K562 (cell line): ENCODE measurements around the gene SYMPK. TPM values are rescaled to one million over a fixed set of nuclear protein-coding genes. Genes with fewer than 3 reads are reported as not detected.
A peak's percentile ranks its signal among the peaks of the same experiment; 100 is the strongest.

Experiments
- CHD1 ChIP-seq: fragments of 200-600 bp; sonication (generic); IDR thresholded peaks from one replicate; pipeline ENCODE4 v1.6.1; 2012; ENCODE audit warnings: mild to moderate bottlenecking, moderate library complexity, low read length, inconsistent platforms
- DIDO1 ChIP-seq: fragments of 450-650 bp; IDR thresholded peaks from 2 replicates; pipeline ENCODE4 v1.6.1; 2016; ENCODE audit warnings: low read depth, missing biosample characterization, missing genetic modification characterization
- ESRRA ChIP-seq: fragments of 450-650 bp; IDR thresholded peaks from 2 replicates; pipeline ENCODE4 v1.6.1; 2014; ENCODE audit warnings: low read depth, mild to moderate bottlenecking, moderate library complexity, borderline replicate concordance
- GATA2 ChIP-seq: sonication (generic); formaldehyde crosslinking; IDR thresholded peaks from 2 replicates; pipeline ENCODE4 v1.4.0; 2020; ENCODE audit warnings: mild to moderate bottlenecking, missing genetic modification reagents
- GMEB1 ChIP-seq: fragments of 250-450 bp; sonication (Bioruptor Pico); IDR thresholded peaks from 2 replicates; pipeline ENCODE4 v1.4.0; 2020; ENCODE audit warnings: mild to moderate bottlenecking
- LARP7 ChIP-seq: fragments of 450-650 bp; IDR thresholded peaks from 2 replicates; pipeline ENCODE4 v1.6.1; 2016
- MYC ChIP-seq, 2 experiments: fragments of 250-450 bp in 1 of 2; sonication (Bioruptor Pico) in 1 of 2; IDR thresholded peaks; 2 replicates each; pipeline versions ENCODE4 v1.5.1 to v1.6.1; 2012 to 2021; ENCODE audit warnings: low read depth in 2 of 2, borderline replicate concordance in 1 of 2, improper control_type of control experiment in 1 of 2, low read length in 1 of 2, mild to moderate bottlenecking in 1 of 2, moderate library complexity in 1 of 2
- NFE2L1 ChIP-seq: fragments of 450-650 bp; IDR thresholded peaks from 2 replicates; pipeline ENCODE4 v1.6.1; 2016; ENCODE audit warnings: missing genetic modification characterization, low read depth, mild to moderate bottlenecking, missing compliant biosample characterization, moderate library complexity, borderline replicate concordance
- NFRKB ChIP-seq: fragments of 450-650 bp; IDR thresholded peaks from 2 replicates; pipeline ENCODE4 v1.6.1; 2016; ENCODE audit warnings: low read depth
- PRPF4 ChIP-seq: fragments of 200-400 bp; formaldehyde crosslinking; IDR thresholded peaks from one replicate; pipeline ENCODE4 v1.6.1; 2017; ENCODE audit warnings: low read length, low read depth, mild to moderate bottlenecking; ENCODE audit not compliant: insufficient read depth, poor library complexity, severe bottlenecking
- RBM25 ChIP-seq: fragments of 200-400 bp; formaldehyde crosslinking; IDR thresholded peaks from 2 replicates; pipeline ENCODE4 v1.6.1; 2018; ENCODE audit warnings: low read length, low read depth, moderate library complexity; ENCODE audit not compliant: severe bottlenecking
- SMAD1 ChIP-seq: fragments of 150-350 bp; IDR thresholded peaks from 2 replicates; pipeline ENCODE4 v1.6.1; 2014; ENCODE audit warnings: low read length, low read depth; ENCODE audit not compliant: partially characterized antibody
- SMAD3 ChIP-seq: fragments of 450-650 bp; formaldehyde crosslinking; conservative IDR thresholded peaks from 2 replicates; pipeline ENCODE4 v1.4.0; 2020; ENCODE audit warnings: mild to moderate bottlenecking
- THRA ChIP-seq: fragments of 450-650 bp; IDR thresholded peaks from 2 replicates; pipeline ENCODE4 v1.6.1; 2017; ENCODE audit warnings: mild to moderate bottlenecking, moderate library complexity
- ZBTB11 ChIP-seq, 3 experiments: fragments of 200-800 bp in 1 of 3; fragments of 250-450 bp in 1 of 3; fragments of 450-650 bp in 1 of 3; sonication (Bioruptor Pico) in 1 of 3; sonication (Bioruptor generic) in 1 of 3; formaldehyde crosslinking in 1 of 3; IDR thresholded peaks; 2 replicates each; pipeline versions ENCODE4 v1.6.1 to v1.8.0; 2016 to 2022; ENCODE audit warnings: mild to moderate bottlenecking in 2 of 3, missing genetic modification characterization in 2 of 3, missing compliant biosample characterization in 1 of 3, moderate library complexity in 1 of 3
- ZBTB5 ChIP-seq: fragments of 450-650 bp; IDR thresholded peaks from 2 replicates; pipeline ENCODE4 v1.6.1; 2017; ENCODE audit warnings: antibody characterized with exemption
- ZNF140 ChIP-seq: fragments of 250-450 bp; sonication (Bioruptor Pico); IDR thresholded peaks from 2 replicates; pipeline ENCODE4 v1.8.0; 2021; ENCODE audit warnings: moderate library complexity, mild to moderate bottlenecking, inconsistent platforms
- ZNF830 ChIP-seq: fragments of 250-450 bp; sonication (Bioruptor Pico); IDR thresholded peaks from 2 replicates; pipeline ENCODE4 v1.5.0; 2021; ENCODE audit warnings: mild to moderate bottlenecking
- polyA plus RNA-seq, 8 experiments: library from polyadenylated mRNA; depleted of rRNA in 4 of 8; stranded (reverse) in 5 of 8; unstranded in 3 of 8; fragments of >200 nt; fragmentation: Nextera tagmentation in 2 of 8; fragmentation: Illumina TruSeq in 1 of 8; extraction: Ambion mirVana in 2 of 8; extraction: Trizol in 1 of 8; gene quantifications; 2 replicates each; pipeline versions ENCODE4 v1.2.1 to v1.2.3, GENCODE V29; 2011 to 2014; ENCODE audit warnings: inconsistent platforms in 1 of 8, missing spikeins in 1 of 8
- total RNA-seq, 7 experiments: library from RNA; depleted of rRNA in 6 of 7; stranded (reverse); fragments of >200 nt in 6 of 7; fragmentation: Illumina TruSeq in 2 of 7; extraction: Trizol in 2 of 7; gene quantifications; 2 replicates each; pipeline versions ENCODE4 v1.2.1 to v1.2.3, GENCODE V29; 2011 to 2021; ENCODE audit warnings: low replicate concordance in 1 of 7

Gene SYMPK
- total and polyA plus RNA-seq, 9 of the 15 experiments (the other 6 are each of a cell fraction or from before 2014, with no cell fraction given) = 0.73 to 95.5 (median 58.4) TPM

- TF ChIP-seq NFE2L1 (no peak), ZBTB11 (CRISPR knock-in tag; IDR thresholded peaks at IDR 0.05) (peak in 1 of 3 experiments; percentile 90; a peak in 2 of 6 replicates), THRA (no peak), ZNF140 (CRISPR knock-in tag) (no peak), SMAD3 (CRISPR knock-in tag) (no peak), LARP7 (no peak), NFRKB (peak; percentile 73), SMAD1 (no peak), CHD1 (peak; percentile 75), ESRRA (peak; percentile 17; the same call in 1 of the 2 replicates), GATA2 (no peak), GMEB1 (peak; percentile 86), MYC (IDR thresholded peaks at IDR 0.05; ENCODE audit: low read depth, low read length) (peak; percentile 48), MYC (CRISPR knock-in tag; IDR thresholded peaks at IDR 0.05; ENCODE audit: borderline replicate concordance, low read depth) (peak; percentile 60; the same call in 1 of the 2 replicates), RBM25 (peak; percentile 55), DIDO1 (tag) (no peak), PRPF4 (no peak), ZNF830 (CRISPR knock-in tag) (no peak), ZBTB5 (no peak)
Observed at GRCh38 chr19:45862564-45863334, at the start of gene SYMPK (continued).
